GM08714 (cell line): ENCODE results near the gene CNP.

Experiments
- H3K4me3 ChIP-seq: fragments of 200-500 bp; sonication (Bioruptor generic); 2 replicates; pipeline ENCODE4 v1.5.1; 2014; ENCODE audit warnings: mild to moderate bottlenecking, low read length, inconsistent platforms
- ZNF274 ChIP-seq: IDR thresholded peaks from 2 replicates; pipeline ENCODE4 v1.6.1; 2012; ENCODE audit warnings: mild to moderate bottlenecking, low read depth, low read length

Gene CNP

DNA sequence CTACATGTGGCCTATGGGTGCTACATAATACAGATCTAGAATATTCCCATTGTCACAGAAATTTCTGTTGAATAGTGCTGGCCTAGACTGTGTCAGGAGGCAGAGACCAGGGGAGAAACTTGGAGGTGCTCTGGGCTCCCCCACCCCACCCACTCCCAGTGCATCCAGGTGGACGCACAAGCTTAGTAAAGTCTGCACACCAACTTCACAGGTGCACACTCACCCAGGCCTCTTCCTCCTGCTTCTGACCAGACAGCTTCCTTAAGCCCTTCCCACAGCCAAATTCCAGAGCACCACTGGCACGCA is 7.6 kb upstream of the CNP start:
- no peak overlapping the region for H3K4me3 ChIP-seq
- TF ChIP-seq ZNF274: no peak

GRCh38 chr17:41959336-41960095 is 7.1 kb upstream of the CNP start:
- TF ChIP-seq ZNF274: no peak
- no peak overlapping the region for H3K4me3 ChIP-seq

DNA sequence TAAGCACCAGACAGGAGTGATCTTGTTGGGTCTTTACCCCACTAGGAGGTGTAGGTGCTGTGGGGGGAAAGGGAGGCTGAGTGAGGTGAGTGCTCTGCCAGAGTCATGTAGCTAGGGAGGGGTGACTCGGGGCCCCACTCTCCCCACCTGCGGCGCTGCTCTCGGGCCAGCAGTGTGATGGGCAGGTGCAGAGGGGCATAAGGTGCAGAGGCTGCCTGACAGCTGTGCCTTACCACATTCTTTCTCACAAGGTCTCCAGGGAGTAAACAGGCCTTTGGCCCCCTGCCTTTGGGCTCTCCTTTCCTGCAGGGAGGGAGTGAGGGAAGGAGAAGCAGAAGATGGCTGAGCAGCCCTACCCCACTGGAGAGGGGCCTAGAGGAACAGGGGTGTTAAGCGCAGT is 4.5 kb upstream of the CNP start:
- no peak overlapping the region for H3K4me3 ChIP-seq
- no peak for TF ChIP-seq ZNF274

DNA sequence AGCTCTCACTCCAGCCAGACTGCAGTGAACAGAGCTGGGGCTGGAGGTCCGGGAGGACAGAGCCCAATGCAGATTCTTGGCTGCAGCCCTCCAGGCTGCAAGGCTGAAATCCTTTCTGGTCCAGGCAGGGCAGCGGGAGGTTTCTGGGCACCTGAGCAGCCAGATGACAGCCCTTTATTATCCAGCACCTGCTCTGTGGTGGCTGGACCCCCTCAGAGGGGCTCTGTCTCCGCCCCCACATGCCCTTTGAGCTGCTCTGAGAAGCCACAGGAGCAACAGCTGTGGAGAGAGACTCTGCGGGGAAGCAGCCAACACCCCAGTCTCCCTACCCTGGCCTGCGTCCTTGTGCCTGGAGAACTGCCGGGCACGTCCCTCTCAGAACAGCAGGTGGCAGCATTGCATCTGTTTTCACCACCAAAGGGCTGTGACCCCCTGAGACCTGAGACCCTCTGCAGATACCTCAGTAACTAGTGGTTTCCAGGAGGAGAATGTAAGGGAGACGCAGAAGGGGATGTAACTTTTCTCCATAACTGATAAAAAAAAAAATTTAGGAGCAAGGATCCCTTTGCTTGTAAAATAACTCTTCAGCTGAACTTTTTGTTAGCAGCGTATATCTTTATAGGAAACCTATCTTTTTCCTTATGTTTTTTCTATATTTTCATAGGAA is 3.7 kb upstream of the CNP start:
- TF ChIP-seq ZNF274: no peak
- H3K4me3 ChIP-seq: no peak overlapping the region

- no peak for TF ChIP-seq ZNF274
- H3K4me3 ChIP-seq: peak overlapping the region; percentile 86
Measured at GRCh38 chr17:41965694-41966462, 717 bp upstream of the CNP start.

DNA sequence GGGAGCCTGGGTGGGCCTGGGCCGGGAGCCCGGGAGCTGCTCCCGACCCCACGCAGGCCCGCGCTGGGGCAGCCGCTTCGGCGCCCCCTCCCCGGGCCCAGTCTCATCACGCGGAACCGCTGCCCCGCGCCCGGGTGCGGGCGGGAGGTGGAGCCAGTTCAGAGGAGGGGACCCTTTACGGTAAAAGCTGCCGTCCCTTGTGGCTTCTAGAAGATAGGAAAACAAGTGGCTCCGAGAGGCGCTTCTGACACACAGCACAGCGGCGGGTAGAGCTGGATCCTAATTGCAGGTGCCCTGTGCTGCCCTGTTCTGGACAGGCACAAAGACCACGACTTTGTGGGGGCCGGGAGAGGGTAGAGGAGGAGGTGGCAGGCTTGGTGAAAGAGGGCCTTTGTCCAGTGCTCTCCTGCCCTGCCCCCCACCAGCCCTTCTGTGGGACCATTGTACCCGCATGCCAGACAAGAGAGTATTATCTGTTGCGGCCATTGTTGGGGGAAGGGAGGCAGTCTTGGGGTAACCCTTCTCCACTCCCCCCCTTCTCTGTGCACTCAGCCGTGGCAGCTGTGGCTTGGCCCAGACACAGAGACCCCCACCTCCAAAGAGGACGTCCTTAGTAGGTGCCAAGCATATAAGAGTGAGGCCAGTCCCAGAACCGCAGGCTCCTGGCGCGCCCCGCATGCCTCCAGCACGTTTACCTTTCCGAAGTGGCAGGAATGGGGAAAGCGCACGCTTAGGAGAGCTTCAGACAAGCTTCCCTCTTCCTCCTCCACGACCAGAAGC is 736 bp downstream of the CNP start:
- TF ChIP-seq ZNF274: no peak
- peak overlapping the region; percentile 86 for H3K4me3 ChIP-seq

- TF ChIP-seq ZNF274: no peak
Measured at GRCh38 chr17:41967921-41968578, 1.5 kb downstream of the CNP start.

GRCh38 chr17:41968676-41969075 is 2.1 kb downstream of the CNP start:
- no peak for TF ChIP-seq ZNF274
- H3K4me3 ChIP-seq: no peak overlapping the region

More at GRCh38 chr17:41967921-41968578, 1.5 kb downstream of the CNP start:
- peak overlapping the region; percentile 86; the same call in 1 of the 2 replicates for H3K4me3 ChIP-seq

DNA sequence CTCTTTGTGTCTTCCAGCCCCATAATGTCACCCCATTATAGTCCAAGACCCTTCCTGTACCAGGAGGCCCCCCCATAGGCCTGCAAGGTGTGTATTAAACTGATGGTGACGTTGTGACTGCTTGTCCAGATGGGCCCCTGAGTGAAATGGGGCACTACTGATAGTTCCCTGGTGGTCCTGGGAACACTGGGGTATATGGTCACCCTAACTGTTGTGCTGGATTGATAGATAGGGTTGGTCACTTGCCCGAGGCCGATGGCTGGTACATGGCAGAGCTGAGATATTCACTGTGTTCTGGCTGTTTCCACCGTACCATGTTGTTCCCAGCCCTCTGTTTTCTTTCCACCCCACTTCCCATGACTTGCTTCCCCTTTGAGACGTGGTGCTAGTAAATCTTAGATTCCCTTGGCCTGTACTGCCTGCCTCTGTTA is 4.3 kb downstream of the CNP start:
- H3K4me3 ChIP-seq: no peak overlapping the region
- TF ChIP-seq ZNF274: no peak

DNA sequence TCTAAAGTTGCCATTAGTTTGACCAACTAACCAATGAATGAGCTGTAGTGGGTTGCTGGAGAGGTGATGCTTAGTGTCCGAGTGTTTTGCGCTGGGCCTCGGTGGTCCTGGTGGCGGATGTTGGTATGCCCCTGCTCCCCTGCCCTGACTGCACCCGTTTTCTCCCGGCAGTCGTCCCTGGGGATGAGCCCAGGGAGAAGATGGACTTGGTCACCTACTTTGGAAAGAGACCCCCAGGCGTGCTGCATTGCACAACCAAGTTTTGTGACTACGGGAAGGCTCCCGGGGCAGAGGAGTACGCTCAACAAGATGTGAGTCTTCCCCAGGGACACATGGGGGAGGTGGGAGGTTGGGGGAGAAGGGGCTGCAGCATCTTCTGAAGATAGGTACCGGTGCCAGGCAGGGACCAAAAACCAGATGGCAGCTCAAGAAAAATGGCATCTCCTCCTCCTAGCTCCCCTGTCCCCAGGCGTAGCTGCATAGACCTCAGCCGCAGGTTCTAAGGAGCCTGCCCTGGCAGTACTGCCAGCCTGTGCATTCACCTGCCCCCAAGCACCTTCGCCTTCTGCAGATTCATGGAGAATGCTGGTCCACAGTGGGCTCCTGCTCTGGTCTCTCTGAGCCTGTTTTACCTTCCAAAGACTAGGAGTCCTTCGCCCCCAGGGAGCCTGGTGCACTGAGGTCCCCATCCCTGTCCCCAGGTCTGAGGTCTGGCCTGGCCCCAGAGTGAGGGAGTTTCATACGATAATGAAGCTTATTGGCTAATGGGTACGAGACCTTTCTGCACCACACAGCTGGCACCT is 5.3 kb downstream of the CNP start:
- no peak overlapping the region for H3K4me3 ChIP-seq
- no peak for TF ChIP-seq ZNF274

DNA sequence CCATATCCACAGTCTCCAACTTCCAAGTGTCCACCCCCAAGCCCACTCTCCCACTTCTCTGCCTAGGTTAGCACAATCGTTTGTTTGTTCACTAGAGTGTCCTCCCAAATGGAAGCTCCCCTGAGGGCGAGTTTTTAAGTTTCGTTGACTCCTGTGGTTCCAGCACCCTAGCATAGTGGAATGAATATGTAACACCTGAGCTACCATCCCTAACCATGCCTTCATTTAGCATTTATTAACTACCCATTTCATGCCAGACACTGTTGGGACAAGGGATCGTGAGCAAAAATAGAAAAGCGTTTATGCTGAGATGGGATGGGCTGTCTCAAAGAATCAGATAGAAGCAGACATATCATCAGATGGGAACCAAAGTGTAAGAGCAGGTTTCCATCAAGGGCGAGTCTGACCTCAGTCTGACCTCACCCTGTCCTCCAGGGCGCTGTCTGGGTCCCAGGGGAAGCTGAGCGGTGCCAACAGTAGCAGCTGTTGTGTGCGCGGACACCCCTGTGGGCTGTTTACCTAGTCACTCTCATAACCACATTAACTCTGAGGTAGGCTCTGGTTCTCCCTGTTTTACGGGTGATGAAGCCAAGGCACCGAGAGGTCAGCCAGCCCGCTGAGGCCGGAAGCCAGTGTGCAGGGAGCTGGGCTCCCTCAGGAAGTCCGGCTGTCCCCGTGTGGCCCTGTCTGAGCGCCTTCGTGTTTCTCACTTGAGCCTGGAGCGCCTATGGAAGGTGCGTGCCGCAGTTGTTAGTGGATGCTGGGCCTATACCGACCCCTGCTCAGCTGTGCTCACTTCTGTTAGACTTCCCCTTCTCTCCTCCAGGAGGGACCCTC is 6.2 kb downstream of the CNP start:
- no peak for TF ChIP-seq ZNF274
- H3K4me3 ChIP-seq: no peak overlapping the region

- TF ChIP-seq ZNF274: no peak
- H3K4me3 ChIP-seq: no peak overlapping the region
Measured at GRCh38 chr17:41973408-41973811, 6.8 kb downstream of the CNP start.
